Measurements from ENCODE around the gene MATR3.
A peak's percentile ranks its signal among the peaks of the same experiment; 100 is the strongest.

MATR3 gene

GRCh38 chr5:139272471-139273321 lies 20.8 kb upstream of the MATR3 start:
- no peak for DNase-seq

- DNase-seq = no peak
These were observed 20.3 kb upstream of the MATR3 start for GRCh38 chr5:139273322-139273571.

- peak; percentile 86 for DNase-seq
These were observed 19.8 kb upstream of the MATR3 start for GRCh38 chr5:139273572-139274289.

GRCh38 chr5:139275536-139275935 lies 18.0 kb upstream of the MATR3 start:
- no peak for DNase-seq

- no peak for DNase-seq
These were observed 17.6 kb upstream of the MATR3 start for GRCh38 chr5:139275956-139276355.

- DNase-seq = no peak
These were observed 17.1 kb upstream of the MATR3 start for GRCh38 chr5:139276426-139276825.

- no peak for DNase-seq
These were observed 16.4 kb upstream of the MATR3 start for GRCh38 chr5:139277171-139277570.

- no peak for DNase-seq
These were observed 14.8 kb upstream of the MATR3 start for GRCh38 chr5:139278540-139279274.

- no peak for DNase-seq
These were observed 11.4 kb upstream of the MATR3 start for GRCh38 chr5:139282197-139282557.

GRCh38 chr5:139283252-139284166 lies 10.0 kb upstream of the MATR3 start:
- DNase-seq = no peak

GRCh38 chr5:139284295-139284694 lies 9.2 kb upstream of the MATR3 start:
- DNase-seq = no peak

- no peak for DNase-seq
These were observed 7.7 kb upstream of the MATR3 start for GRCh38 chr5:139285651-139286392.

- no peak for DNase-seq
These were observed 5.5 kb upstream of the MATR3 start for GRCh38 chr5:139287890-139288635.

GRCh38 chr5:139291051-139291450 lies 2.5 kb upstream of the MATR3 start:
- DNase-seq = no peak

GRCh38 chr5:139293202-139293506 lies 386 bp upstream of the MATR3 start:
- DNase-seq = no peak

- DNase-seq = peak; percentile 90
These were observed 1.0 kb downstream of the MATR3 start for GRCh38 chr5:139294374-139295165.

- DNase-seq = no peak
These were observed 2.0 kb downstream of the MATR3 start for GRCh38 chr5:139295346-139296057.

- no peak for DNase-seq
These were observed 2.7 kb downstream of the MATR3 start for GRCh38 chr5:139296198-139296597.

- DNase-seq = no peak
These were observed 3.4 kb downstream of the MATR3 start for GRCh38 chr5:139296862-139297326.
